Fibroblast of pulmonary artery (primary cell): Measurements from ENCODE around the gene PGLYRP4.

Experiments used
- DNase-seq: peaks from one replicate; pipeline ENCODE4 v3.0.0-alpha.2; 2010; ENCODE audit warnings: low read depth
- H3K4me3 ChIP-seq: replicated peaks from 2 replicates; pipeline ENCODE4 v1.5.1; 2011; ENCODE audit warnings: low read depth, mild to moderate bottlenecking, control low read depth, low read length, moderate library complexity
- TF ChIP-seq, protein P1 (sequence below): IDR thresholded peaks from 2 replicates; pipeline ENCODE4 v1.5.1; 2011; ENCODE audit warnings: mild to moderate bottlenecking, control low read depth, low read length, inconsistent platforms; ENCODE audit errors: missing control alignments

PGLYRP4 gene

DNA sequence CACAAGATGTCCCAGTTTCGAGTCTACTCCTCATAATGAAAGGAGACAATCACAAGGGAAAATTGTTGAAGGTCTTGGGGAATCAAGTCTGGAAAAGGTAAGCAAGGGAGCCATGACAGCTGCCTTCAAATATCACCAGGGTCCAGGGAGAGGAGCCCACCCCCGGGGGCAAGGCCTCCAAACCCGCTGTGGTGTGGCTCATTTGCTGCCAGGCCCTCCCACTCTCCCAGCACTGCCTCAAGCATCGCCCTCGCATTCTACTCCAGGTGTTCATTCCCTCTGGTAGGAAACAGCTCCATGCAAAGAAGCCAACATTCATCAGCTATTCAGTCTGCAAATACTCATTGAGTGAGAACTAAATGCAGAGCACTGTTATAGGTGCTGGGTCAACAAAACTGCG lies 17.6 kb upstream of the PGLYRP4 start:
- TF ChIP-seq, protein P1, sequence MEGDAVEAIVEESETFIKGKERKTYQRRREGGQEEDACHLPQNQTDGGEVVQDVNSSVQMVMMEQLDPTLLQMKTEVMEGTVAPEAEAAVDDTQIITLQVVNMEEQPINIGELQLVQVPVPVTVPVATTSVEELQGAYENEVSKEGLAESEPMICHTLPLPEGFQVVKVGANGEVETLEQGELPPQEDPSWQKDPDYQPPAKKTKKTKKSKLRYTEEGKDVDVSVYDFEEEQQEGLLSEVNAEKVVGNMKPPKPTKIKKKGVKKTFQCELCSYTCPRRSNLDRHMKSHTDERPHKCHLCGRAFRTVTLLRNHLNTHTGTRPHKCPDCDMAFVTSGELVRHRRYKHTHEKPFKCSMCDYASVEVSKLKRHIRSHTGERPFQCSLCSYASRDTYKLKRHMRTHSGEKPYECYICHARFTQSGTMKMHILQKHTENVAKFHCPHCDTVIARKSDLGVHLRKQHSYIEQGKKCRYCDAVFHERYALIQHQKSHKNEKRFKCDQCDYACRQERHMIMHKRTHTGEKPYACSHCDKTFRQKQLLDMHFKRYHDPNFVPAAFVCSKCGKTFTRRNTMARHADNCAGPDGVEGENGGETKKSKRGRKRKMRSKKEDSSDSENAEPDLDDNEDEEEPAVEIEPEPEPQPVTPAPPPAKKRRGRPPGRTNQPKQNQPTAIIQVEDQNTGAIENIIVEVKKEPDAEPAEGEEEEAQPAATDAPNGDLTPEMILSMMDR, result no peak
- H3K4me3 ChIP-seq, result no peak overlapping the region
- DNase-seq, result no peak

DNA sequence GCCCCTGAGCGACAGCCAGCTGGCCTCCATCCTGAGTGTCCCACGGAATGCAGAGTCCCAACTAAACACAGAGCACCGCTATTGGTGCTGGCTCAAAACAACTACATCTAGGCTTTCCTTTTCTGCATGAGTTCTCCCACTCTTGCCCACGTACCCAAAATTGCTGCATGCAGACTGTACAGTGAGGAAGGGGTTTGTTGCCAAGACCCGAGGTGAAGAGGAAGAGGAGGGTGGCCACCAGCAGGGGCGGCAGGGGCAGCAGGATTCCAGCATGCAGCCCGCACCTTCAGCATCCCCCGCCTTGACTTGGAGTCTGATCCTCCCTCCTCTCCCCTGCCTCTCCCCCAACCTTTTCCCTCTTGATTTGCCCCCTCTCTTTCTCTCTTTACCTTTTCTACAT lies 17.1 kb upstream of the PGLYRP4 start:
- TF ChIP-seq, protein P1, result no peak
- no peak overlapping the region for H3K4me3 ChIP-seq
- DNase-seq, result no peak

DNA sequence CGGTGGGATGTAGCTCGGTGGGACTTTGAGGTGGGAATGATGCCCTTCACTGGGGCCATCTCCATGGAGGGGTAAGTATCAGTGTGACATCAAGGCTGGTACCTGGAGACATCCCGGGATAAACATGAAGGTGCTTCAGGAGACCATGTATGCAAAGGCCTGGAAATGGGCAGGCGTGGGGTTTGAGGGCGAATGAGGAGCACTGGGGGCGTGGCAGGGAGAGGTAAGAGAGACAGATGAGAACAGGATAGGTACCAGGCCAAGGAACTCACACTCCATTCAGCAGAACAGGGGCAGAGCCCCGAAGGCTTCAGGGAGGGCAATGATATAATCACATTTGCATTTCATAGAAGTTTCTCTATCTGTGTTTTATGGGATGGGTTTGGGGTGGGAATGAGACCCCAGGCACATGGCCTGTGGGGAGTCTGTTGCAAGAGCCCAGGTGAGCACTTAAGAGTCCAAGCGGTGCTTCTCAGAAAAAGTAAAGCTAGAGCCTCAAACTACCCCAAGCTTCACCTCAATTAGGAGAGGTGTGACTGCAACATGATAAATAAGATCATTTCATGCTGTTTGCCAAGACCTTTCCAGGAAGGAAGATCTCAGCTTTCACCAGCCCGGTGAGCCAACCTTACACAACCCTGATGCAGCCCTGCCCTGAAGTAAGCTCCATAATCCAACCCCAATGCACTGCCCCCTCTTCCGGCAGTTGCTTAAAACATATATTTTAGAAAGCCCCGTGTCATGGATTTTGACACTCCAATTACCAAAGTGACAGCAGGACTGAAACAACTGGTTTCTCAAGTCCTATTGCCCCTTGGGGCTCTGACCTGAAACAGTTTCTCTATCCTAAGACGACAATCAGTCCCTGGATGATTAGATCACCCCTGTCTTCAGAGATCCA lies 16.4 kb upstream of the PGLYRP4 start:
- no peak overlapping the region for H3K4me3 ChIP-seq
- no peak for DNase-seq
- TF ChIP-seq, protein P1, result no peak

DNA sequence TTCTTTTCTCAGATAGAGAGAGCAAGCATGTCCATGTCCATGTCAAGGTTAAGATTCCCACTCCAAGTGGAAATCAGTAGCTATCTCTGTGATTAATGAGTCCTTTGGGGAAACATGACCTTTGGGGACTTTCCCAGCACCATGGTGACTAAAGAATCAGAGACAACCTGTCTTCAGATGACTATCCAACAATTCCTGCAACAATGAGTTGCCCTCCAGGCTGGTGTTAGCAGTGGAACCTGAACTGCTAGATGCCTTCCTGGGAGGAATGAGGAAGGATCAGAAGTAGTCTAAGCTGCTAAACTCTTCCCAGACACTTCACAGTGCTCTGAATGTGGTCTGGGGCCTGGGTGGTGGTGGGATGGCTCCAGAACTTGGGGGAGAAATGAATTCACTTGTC lies 15.5 kb upstream of the PGLYRP4 start:
- no peak overlapping the region for H3K4me3 ChIP-seq
- no peak for DNase-seq
- TF ChIP-seq, protein P1, result no peak

DNA sequence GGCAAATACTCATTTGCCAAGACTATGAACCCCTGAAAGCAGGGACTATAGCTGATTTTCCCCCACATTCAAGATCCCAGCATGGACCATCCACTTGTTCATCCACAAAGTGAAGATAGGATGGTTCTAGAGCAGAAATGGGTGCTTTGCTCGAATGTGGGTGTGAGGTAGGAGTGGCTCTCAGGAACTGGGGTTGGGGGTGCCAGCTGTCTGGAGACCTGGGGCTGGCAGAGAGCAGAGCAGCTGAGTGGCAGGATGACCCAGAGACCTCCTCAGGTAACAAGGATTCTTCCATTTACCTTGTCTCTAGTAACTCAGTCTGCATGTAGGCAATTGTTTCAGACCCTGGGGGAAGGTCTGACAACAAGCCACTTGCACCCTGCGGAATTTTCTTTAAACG lies 15.0 kb upstream of the PGLYRP4 start:
- no peak for DNase-seq
- TF ChIP-seq, protein P1, result no peak
- H3K4me3 ChIP-seq, result no peak overlapping the region

DNA sequence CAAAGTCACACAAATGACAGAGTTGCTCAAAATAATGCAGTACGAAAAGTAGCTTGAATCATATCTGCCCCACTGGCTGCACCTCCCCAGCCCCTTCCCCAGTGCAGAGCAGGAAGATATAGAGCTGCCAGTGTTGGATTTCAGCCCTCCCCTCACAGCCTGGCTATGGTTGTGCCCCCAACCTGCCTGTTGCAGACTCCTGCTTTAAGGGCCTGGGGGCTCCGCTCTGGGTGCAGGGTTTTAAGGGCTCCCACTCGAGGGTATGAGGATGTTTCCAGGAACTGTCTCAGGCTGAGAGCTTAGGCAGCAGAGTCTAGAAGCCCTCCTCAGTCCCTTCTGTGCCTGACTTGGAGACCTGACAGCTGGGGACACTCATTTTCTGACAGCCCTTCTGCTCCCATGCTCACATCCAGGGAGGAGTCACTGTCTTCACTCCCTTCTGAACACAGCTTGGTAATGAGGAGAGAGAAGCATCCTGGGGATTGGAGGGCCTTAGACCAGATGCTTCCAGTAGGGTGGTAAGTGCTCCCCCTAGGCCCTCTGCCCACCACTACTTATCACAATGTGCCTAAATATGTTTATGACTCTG lies 13.6 kb upstream of the PGLYRP4 start:
- no peak overlapping the region for H3K4me3 ChIP-seq
- TF ChIP-seq, protein P1, result no peak
- no peak for DNase-seq
